Activated CD4-positive, alpha-beta T cell treated with anti-CD3 and anti-CD28 coated beads for 24 hours (primary cell): ENCODE measurements around the gene ACTRT3.
"Not testable (repeated sequence)": the region's sequence is repeated elsewhere in the genome, so short reads cannot be mapped to it uniquely, and the experiment has no call there.

Source experiments
- DNase-seq, 2 donors: peaks; one replicate each; pipeline ENCODE4 v3.0.0-alpha.2; 2020; ENCODE audit warnings: low read depth in 2 of 2

The ACTRT3 gene

GRCh38 chr3:169772897-169773816 is 3.8 kb upstream of the ACTRT3 start, which contains the start of gene MYNN:
Gene MYNN (plus strand): TSS chr3:169773396. CDS start chr3:169774296, 900 bp downstream.
- DNase-seq: peak; percentile 78 to 85

- peak; percentile 36 to 38 for DNase-seq
Observed at GRCh38 chr3:169772305-169772896, 3.0 kb upstream of the ACTRT3 start.

GRCh38 chr3:169771497-169772304 is 2.3 kb upstream of the ACTRT3 start:
- peak in 1 of 2 donors; percentile 72 for DNase-seq

GRCh38 chr3:169764882-169765612 is 4.3 kb downstream of the ACTRT3 start, which contains the start of gene TERC:
Gene TERC (minus strand): TSS chr3:169765060.
- DNase-seq: peak; percentile 81

- peak; percentile 41 to 46 for DNase-seq
Observed at GRCh38 chr3:169764312-169764881, 5.0 kb downstream of the ACTRT3 start.

GRCh38 chr3:169760479-169760878 is 8.9 kb downstream of the ACTRT3 start:
- DNase-seq: no peak

GRCh38 chr3:169759256-169759655 is 10.1 kb downstream of the ACTRT3 start:
- no peak for DNase-seq

GRCh38 chr3:169758359-169758994 is 10.9 kb downstream of the ACTRT3 start:
- DNase-seq: no peak

GRCh38 chr3:169755488-169755887 is 13.9 kb downstream of the ACTRT3 start:
- DNase-seq: no peak

GRCh38 chr3:169754711-169755110 is 14.7 kb downstream of the ACTRT3 start:
- DNase-seq: no peak

GRCh38 chr3:169751875-169752274 is 17.5 kb downstream of the ACTRT3 start:
- no peak for DNase-seq

- DNase-seq: no peak
Observed at GRCh38 chr3:169750665-169751064, 18.7 kb downstream of the ACTRT3 start.

- no peak for DNase-seq
Observed at GRCh38 chr3:169748670-169749069, 20.7 kb downstream of the ACTRT3 start.

GRCh38 chr3:169746924-169747323 is 22.4 kb downstream of the ACTRT3 start:
- DNase-seq: no peak

- DNase-seq: no peak
Observed at GRCh38 chr3:169744366-169745054, 24.9 kb downstream of the ACTRT3 start.

GRCh38 chr3:169739067-169739466 is 30.3 kb downstream of the ACTRT3 start:
- no peak for DNase-seq

GRCh38 chr3:169731857-169732256 is 37.5 kb downstream of the ACTRT3 start:
- DNase-seq: not testable (repeated sequence)

- DNase-seq: no peak
Observed at GRCh38 chr3:169722724-169723123, 46.6 kb downstream of the ACTRT3 start.

- DNase-seq: not testable (repeated sequence)
Observed at GRCh38 chr3:169718415-169718814, 50.9 kb downstream of the ACTRT3 start.
